NCI-H2227 (cell line): ENCODE measurements around the gene EIF4A2.
A peak's percentile ranks its signal among the peaks of the same experiment; 100 is the strongest.
"Not testable (repeated sequence)": the region's sequence is repeated elsewhere in the genome, so short reads cannot be mapped to it uniquely, and the experiment has no call there.

Experiments used
- DNase-seq: peaks from one replicate; lab custom pipeline; 2025; ENCODE audit not compliant: unreplicated experiment; lab: John Stamatoyannopoulos, UW

Gene EIF4A2

GRCh38 chr3:186784820-186785494 is 1.6 kb downstream of the EIF4A2 start:
- DNase-seq, result no peak

GRCh38 chr3:186785495-186786018 is 2.2 kb downstream of the EIF4A2 start:
- DNase-seq, result no peak

- no peak for DNase-seq
Measured at GRCh38 chr3:186786922-186787321, 3.5 kb downstream of the EIF4A2 start.

GRCh38 chr3:186787642-186788481 is 4.5 kb downstream of the EIF4A2 start:
- no peak for DNase-seq

- DNase-seq, result no peak
Measured at GRCh38 chr3:186788482-186789370, 5.3 kb downstream of the EIF4A2 start.

GRCh38 chr3:186789554-186790260 is 6.3 kb downstream of the EIF4A2 start:
- no peak for DNase-seq

- DNase-seq, result no peak
Measured at GRCh38 chr3:186790261-186790981, 7.0 kb downstream of the EIF4A2 start.

GRCh38 chr3:186798239-186798874 is 15.0 kb downstream of the EIF4A2 start:
- DNase-seq, result no peak

GRCh38 chr3:186800285-186800684 is 16.9 kb downstream of the EIF4A2 start:
- DNase-seq, result no peak

GRCh38 chr3:186802701-186803100 is 19.3 kb downstream of the EIF4A2 start:
- DNase-seq, result no peak

GRCh38 chr3:186803447-186803846 is 20.1 kb downstream of the EIF4A2 start:
- DNase-seq, result not testable (repeated sequence)

GRCh38 chr3:186806089-186807055 is 23.0 kb downstream of the EIF4A2 start, which contains the start of gene RFC4:
Gene RFC4, minus strand, starts transcription at chr3:186806482. Its CDS starts 1,769 bp downstream, at chr3:186804713.
- DNase-seq, result peak; percentile 91

- DNase-seq, result no peak
Measured at GRCh38 chr3:186807231-186807630, 23.9 kb downstream of the EIF4A2 start.

GRCh38 chr3:186810336-186810996 is 27.1 kb downstream of the EIF4A2 start:
- no peak for DNase-seq

GRCh38 chr3:186811313-186811712 is 27.9 kb downstream of the EIF4A2 start:
- DNase-seq, result not testable (repeated sequence)

GRCh38 chr3:186814100-186814499 is 30.7 kb downstream of the EIF4A2 start:
- DNase-seq, result no peak

GRCh38 chr3:186815435-186815834 is 32.1 kb downstream of the EIF4A2 start:
- peak; percentile 10 for DNase-seq

GRCh38 chr3:186818516-186818915 is 35.1 kb downstream of the EIF4A2 start:
- DNase-seq, result no peak
